ENCODE data around the gene PPFIA1.

DNA sequence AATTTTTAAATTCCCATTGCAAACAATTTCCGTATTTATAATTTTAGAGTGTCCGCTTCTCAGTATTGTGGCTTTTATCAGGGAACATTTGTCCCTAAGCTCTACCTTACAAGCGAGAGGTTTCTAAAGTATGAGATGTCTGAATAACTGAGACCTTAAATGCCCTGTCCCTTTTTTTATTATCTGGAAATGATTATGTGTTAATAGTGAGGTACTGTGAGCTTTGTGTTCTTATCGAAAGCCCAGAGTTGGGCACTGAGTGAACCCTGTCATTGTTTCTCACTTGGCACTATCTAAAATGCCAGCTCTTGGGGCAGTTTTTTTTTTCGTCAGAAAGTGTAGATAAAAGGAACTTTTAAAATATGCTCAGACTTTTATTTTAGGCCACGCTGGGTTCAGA, 137.3 kb downstream of the PPFIA1 start:
- no peak for TF ChIP-seq NR2C2 (CRISPR knock-in tag; IDR thresholded peaks at IDR 0.05)
- no peak for TF ChIP-seq USF1 (CRISPR knock-in tag; IDR thresholded peaks at IDR 0.05)
- no peak for TF ChIP-seq ZNF423 (CRISPR knock-in tag; IDR thresholded peaks at IDR 0.05)
- TF ChIP-seq, protein P1, sequence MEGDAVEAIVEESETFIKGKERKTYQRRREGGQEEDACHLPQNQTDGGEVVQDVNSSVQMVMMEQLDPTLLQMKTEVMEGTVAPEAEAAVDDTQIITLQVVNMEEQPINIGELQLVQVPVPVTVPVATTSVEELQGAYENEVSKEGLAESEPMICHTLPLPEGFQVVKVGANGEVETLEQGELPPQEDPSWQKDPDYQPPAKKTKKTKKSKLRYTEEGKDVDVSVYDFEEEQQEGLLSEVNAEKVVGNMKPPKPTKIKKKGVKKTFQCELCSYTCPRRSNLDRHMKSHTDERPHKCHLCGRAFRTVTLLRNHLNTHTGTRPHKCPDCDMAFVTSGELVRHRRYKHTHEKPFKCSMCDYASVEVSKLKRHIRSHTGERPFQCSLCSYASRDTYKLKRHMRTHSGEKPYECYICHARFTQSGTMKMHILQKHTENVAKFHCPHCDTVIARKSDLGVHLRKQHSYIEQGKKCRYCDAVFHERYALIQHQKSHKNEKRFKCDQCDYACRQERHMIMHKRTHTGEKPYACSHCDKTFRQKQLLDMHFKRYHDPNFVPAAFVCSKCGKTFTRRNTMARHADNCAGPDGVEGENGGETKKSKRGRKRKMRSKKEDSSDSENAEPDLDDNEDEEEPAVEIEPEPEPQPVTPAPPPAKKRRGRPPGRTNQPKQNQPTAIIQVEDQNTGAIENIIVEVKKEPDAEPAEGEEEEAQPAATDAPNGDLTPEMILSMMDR (IDR thresholded peaks at IDR 0.05), result no peak

Measured in WTC11 (cell line).